ENCODE measurements around the gene SNRNP25. TPM values are rescaled to one million over a fixed set of nuclear protein-coding genes. Genes with fewer than 3 reads are reported as not detected.

Gene SNRNP25
- total and polyA plus RNA-seq, 2 donors (not counting 3 experiments of a cell fraction or from before 2014, with no cell fraction given), result 41.8 to 49.6 TPM

DNA sequence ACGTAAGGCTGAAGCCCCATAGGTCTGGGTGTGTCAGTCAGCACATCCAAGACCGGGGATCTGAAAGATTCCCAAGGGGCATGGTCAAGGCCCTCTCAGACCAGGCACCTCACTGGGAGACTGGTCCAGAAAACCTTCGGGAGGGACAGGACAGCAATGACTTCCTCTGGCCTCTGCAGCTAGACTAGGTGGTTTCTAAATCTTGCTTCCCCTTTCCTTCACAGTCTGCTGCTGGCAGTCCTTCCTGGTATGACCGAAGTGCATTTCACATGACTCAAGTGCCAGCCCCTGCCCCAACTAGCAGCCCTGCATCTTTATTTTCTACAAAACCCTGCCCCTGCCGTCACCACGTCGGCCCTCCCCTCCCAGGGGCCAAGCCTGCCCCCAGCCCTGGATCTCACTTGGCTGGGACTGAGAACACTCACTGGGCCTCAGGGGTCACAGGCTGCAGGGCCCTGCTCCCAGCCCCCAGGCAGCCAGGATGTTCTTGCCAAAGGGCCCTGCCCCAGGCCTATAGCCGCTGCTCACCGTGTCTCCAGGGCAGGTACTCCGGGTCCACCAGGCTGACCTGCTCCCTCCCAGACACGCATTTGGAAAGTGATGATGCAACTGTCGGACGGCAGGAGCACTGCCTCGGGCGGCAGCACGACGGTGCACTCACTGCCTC, 18.5 kb upstream of the SNRNP25 start:
- Histone ChIP-seq H3K27me3 (ENCODE audit: control insufficient read depth in 2 of 2, insufficient read depth in 2 of 2, low read length in 2 of 2) (no peaks in the 10 kb centered on the region), H2AFZ (ENCODE audit: low read depth, low read length) (no peak overlapping the region), H3K27ac (ENCODE audit: insufficient read depth, low read depth, low read length) (no peak overlapping the region), H4K20me1 (replicated peaks; ENCODE audit: control insufficient read depth, extremely low read depth, insufficient read depth, low read length) (no peaks in the 10 kb centered on the region), H3K9me1 (replicated peaks; ENCODE audit: control insufficient read depth, extremely low read depth, insufficient read depth, low read length) (no peaks in the 10 kb centered on the region), H3K79me2 (ENCODE audit: control insufficient read depth, insufficient read depth, low read length) (no peaks in the 10 kb centered on the region), H3K4me1 (ENCODE audit: control insufficient read depth, extremely low read depth, insufficient read depth, low read length) (no peaks in the 10 kb centered on the region), H3K9me3 (replicated peaks; ENCODE audit: control insufficient read depth, insufficient read depth, low read length) (no peaks in the 10 kb centered on the region), H3K4me2 (ENCODE audit: insufficient read depth, low read length) (no peak overlapping the region), H3K4me3 (replicated peaks in 1 of 3; ENCODE audit: insufficient read depth in 1 of 3, low read depth in 1 of 3, low read length in 3 of 3) (no peak overlapping the region), H3K36me3 (ENCODE audit: control insufficient read depth in 2 of 2, extremely low read depth in 1 of 2, insufficient read depth in 2 of 2, low read length in 2 of 2) (no peaks in the 10 kb centered on the region), H3K9ac (replicated peaks; ENCODE audit: extremely low read depth, insufficient read depth, low read length) (no peak overlapping the region)
- TF ChIP-seq GATA2 (IDR thresholded peaks at IDR 0.05; ENCODE audit: insufficient read depth, insufficient read length, low read depth, low read length) (no peak), MAX (IDR thresholded peaks at IDR 0.05; ENCODE audit: insufficient read depth, insufficient read length) (no peak), MYC (IDR thresholded peaks at IDR 0.05; ENCODE audit: low read depth, low read length) (no peak), EZH2 (IDR thresholded peaks at IDR 0.05; ENCODE audit: borderline replicate concordance, low read depth, low read length, severe bottlenecking) (no peak), POLR2AphosphoS5 (IDR thresholded peaks at IDR 0.05; ENCODE audit: insufficient read depth, low read depth, low read length) (no peak), POLR2A (IDR thresholded peaks at IDR 0.05; ENCODE audit: low read depth, low read length) (no peak), CTCF (IDR thresholded peaks at IDR 0.05; ENCODE audit: extremely low read depth in 1 of 2, insufficient read depth in 1 of 2, low read depth in 1 of 2, low read length in 2 of 2) (no peak)
- ChIA-PET CTCF (no interaction called here), POLR2A (no interaction called here)
- BruUV-seq (replicated peaks), result no TSS peak
- no peak for FAIRE-seq
- dilution Hi-C loops (cut with MboI; ENCODE audit: extremely low pct_ligation_motif_present, low sequenced_read_pairs) (no loop called here), intact Hi-C loops (cut with micrococcal nuclease) (no loop called here)
- DNase-seq (ENCODE audit: low read depth, low spot score), result no peak
